Epithelial cell of proximal tubule (primary cell): ENCODE results near the gene PKDCC. TPM values are rescaled to one million over a fixed set of nuclear protein-coding genes. Genes with fewer than 3 reads are reported as not detected.

Experiments
- DNase-seq: peaks from one replicate; pipeline ENCODE4 v3.0.0-alpha.2; 2011; ENCODE audit warnings: low read depth
- H3K4me3 ChIP-seq: 2 replicates; pipeline ENCODE4 v1.5.1; 2011; ENCODE audit warnings: low read depth, mild to moderate bottlenecking, low read length
- total RNA-seq: library from RNA; depleted of rRNA; stranded (reverse); fragments of >200 nt; gene quantifications from 2 replicates; pipeline ENCODE4 v1.2.3, GENCODE V29; 2015
- TF ChIP-seq, protein P1 (sequence below): conservative IDR thresholded peaks from 2 replicates; pipeline ENCODE4 v1.5.1; 2012; ENCODE audit warnings: low read depth, mild to moderate bottlenecking, low read length

PKDCC gene
- total RNA-seq, 1 donor from 2014 or later: 51.1 TPM

GRCh38 chr2:42050010-42050702, 2.3 kb downstream of the PKDCC start:
- TF ChIP-seq, protein P1, sequence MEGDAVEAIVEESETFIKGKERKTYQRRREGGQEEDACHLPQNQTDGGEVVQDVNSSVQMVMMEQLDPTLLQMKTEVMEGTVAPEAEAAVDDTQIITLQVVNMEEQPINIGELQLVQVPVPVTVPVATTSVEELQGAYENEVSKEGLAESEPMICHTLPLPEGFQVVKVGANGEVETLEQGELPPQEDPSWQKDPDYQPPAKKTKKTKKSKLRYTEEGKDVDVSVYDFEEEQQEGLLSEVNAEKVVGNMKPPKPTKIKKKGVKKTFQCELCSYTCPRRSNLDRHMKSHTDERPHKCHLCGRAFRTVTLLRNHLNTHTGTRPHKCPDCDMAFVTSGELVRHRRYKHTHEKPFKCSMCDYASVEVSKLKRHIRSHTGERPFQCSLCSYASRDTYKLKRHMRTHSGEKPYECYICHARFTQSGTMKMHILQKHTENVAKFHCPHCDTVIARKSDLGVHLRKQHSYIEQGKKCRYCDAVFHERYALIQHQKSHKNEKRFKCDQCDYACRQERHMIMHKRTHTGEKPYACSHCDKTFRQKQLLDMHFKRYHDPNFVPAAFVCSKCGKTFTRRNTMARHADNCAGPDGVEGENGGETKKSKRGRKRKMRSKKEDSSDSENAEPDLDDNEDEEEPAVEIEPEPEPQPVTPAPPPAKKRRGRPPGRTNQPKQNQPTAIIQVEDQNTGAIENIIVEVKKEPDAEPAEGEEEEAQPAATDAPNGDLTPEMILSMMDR: no peak
- no peak for DNase-seq
- peak overlapping the region; percentile 70 for H3K4me3 ChIP-seq

DNA sequence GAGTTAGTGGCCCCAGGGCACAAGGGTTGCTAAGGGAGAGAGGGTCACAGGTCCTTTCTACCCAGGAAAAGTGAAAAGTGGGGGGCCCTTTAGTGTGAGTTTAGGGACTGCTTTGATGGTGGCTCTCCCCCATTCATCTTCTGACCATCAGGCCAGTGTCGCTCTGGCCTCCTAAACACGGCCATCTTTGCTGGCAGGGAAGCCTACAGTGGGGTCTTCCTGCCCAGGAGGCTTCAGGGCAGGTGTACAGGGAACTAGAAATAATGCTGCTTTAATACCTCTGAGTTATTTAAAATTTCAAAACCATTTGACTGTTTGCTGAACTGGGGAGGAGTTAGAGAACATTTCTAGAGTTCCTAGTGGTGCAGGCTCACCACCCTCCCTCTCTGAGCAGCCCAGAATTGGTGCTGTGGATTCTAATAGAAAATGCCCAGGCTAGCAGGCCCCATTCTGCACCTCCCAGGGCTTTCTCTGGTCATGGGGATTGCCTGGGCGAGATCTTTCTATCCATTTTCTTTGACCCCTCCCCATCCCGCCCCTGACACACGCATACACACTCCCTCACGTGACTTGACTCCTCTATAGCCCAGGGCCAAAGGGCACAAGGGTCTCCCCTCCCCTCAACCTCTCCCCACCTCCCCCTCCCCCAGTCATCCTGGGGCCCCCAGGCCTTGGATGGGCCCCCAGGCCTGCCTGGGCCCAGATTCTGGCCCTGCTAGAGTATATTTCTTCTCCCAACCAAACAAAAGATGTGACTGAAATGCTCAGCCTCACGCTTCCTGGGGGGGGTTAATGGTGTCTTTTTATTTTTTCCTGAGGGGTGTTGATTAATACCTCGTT, 3.1 kb downstream of the PKDCC start:
- TF ChIP-seq, protein P1: no peak
- H3K4me3 ChIP-seq: peak overlapping the region; percentile 1
- no peak for DNase-seq

GRCh38 chr2:42051543-42052235, 3.9 kb downstream of the PKDCC start:
- no peak overlapping the region for H3K4me3 ChIP-seq
- TF ChIP-seq, protein P1: no peak
- DNase-seq: no peak

DNA sequence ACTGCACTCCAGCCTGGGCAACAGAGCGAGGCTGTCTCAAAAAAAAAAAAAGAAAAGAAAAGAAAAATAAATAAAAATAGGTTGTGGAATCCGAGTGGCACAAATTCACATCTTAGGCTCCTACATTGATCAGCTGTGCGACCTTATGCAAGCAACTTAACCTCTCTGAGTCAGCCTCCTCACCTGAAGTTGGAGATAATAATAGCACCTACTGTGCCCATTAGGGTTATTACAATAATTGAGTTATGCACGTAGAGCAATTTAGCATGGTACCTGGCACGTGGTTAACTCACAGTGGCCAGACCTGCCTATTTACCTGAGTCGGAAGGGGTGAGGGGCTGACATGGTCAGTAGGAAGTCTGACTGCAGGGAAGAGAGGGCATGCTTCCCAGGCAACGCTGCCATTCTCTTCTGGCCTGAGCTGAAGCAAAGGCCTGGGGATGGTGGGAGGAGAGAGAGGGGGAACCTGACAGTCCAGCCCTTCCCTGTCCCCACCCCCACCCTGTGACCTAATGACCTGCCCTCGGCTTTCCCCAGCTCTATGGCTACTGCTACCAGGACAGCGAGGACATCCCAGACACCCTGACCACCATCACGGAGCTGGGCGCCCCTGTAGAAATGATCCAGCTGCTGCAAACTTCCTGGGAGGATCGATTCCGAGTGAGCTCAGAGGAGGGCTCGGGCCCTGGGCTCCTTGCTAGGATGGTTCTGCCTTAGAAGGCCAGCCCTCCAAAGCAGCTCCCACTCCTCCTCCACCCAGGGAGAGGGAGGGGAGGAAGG, 5.1 kb downstream of the PKDCC start:
- no peak for DNase-seq
- no peak overlapping the region for H3K4me3 ChIP-seq
- TF ChIP-seq, protein P1: no peak

DNA sequence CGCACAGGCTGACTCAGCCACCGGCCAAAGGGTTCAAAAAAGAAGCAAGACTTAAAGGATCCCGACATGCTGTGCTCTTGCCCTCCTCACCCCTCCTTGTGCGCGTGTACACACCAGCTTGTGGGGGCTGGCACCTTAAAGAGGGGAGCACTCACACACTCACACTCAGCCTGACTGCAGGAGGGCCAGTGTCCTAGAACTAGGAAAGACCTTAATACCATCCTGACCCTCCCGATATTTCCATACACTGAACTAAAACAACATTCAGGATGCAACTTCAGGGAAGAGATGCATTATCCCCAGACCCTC, 5.6 kb downstream of the PKDCC start:
- DNase-seq: no peak
- TF ChIP-seq, protein P1: no peak
- H3K4me3 ChIP-seq: no peak overlapping the region

DNA sequence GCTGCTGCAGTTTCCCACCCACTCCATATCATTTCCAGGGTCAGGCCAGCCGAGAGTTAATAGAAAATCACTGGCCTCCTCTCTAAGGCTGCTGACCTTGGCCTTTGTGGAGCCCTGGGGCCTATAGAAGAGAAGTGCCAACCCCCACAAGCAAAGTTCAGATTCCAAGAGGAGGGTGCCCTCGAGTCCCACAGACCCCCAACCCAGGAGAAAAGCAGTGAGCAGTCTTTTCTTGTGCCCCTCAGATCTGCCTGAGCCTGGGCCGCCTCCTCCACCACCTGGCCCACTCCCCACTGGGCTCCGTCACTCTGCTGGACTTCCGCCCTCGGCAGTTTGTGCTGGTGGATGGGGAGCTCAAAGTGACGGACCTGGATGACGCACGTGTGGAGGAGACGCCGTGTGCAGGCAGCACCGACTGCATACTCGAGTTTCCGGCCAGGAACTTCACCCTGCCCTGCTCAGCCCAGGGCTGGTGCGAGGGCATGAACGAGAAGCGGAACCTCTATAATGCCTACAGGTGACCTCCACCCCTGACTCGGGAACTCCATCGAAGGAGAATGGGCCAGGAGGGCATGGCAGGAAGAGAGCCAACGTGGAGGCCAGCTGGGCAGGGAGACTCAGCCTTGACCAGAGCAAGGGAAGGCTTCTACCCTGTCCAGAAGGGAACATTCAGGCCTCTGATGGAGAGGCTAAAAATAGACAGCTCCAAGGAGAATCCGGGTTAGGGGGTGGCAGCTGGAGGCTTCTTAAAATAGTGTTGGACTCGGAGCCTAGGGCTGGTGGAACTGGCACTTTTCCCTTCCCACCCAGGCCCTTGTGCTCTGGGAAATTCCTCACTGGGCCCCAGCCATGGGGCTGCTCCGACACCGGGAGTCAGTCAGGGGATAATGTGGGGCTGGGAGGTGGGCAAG, 6.2 kb downstream of the PKDCC start:
- DNase-seq: no peak
- TF ChIP-seq, protein P1: no peak
- H3K4me3 ChIP-seq: no peak overlapping the region
